RWPE2 (cell line): ENCODE data around the gene NRG4.
A peak's percentile ranks its signal among the peaks of the same experiment; 100 is the strongest.

Source experiments
- ATAC-seq: fragments of 200-7000 bp; cut with Tn5 transposase; 3 replicates; pipeline ENCODE4 v1.9.1; 2021; ENCODE audit warnings: low read depth
- DNase-seq: peaks from one replicate; pipeline ENCODE4 v3.0.0-alpha.2; 2020; ENCODE audit warnings: low spot score
- H3K27ac ChIP-seq: fragments of 450-650 bp; 2 replicates; pipeline ENCODE4 v1.5.1; 2017; ENCODE audit warnings: mild to moderate bottlenecking; ENCODE audit not compliant: poor library complexity, severe bottlenecking
- H3K27me3 ChIP-seq: fragments of 250-450 bp; sonication (Bioruptor Pico); 2 replicates; pipeline ENCODE4 v1.5.1; 2021; ENCODE audit warnings: mild to moderate bottlenecking, moderate library complexity; ENCODE audit not compliant: insufficient read depth, poor library complexity, severe bottlenecking
- H3K36me3 ChIP-seq: fragments of 250-450 bp; sonication (Bioruptor Pico); 2 replicates; pipeline ENCODE4 v1.5.1; 2020; ENCODE audit warnings: low read depth, mild to moderate bottlenecking, moderate library complexity
- H3K4me1 ChIP-seq: fragments of 250-450 bp; sonication (Bioruptor Pico); 2 replicates; pipeline ENCODE4 v1.5.1; 2021; ENCODE audit warnings: mild to moderate bottlenecking, moderate library complexity; ENCODE audit not compliant: insufficient read depth, poor library complexity, severe bottlenecking
- H3K4me3 ChIP-seq: fragments of 250-450 bp; sonication (Bioruptor Pico); 2 replicates; pipeline ENCODE4 v1.5.1; 2021; ENCODE audit warnings: mild to moderate bottlenecking, moderate library complexity; ENCODE audit not compliant: severe bottlenecking
- H3K9me3 ChIP-seq: fragments of 250-450 bp; sonication (Bioruptor Pico); 2 replicates; pipeline ENCODE4 v1.5.1; 2021; ENCODE audit warnings: mild to moderate bottlenecking, moderate library complexity; ENCODE audit not compliant: severe bottlenecking
- TF ChIP-seq, protein P1 (sequence below): fragments of 450-650 bp; IDR thresholded peaks from one replicate; pipeline ENCODE4 v1.5.1; 2017; ENCODE audit warnings: mild to moderate bottlenecking, moderate library complexity; ENCODE audit not compliant: poor library complexity, severe bottlenecking

NRG4 gene

DNA sequence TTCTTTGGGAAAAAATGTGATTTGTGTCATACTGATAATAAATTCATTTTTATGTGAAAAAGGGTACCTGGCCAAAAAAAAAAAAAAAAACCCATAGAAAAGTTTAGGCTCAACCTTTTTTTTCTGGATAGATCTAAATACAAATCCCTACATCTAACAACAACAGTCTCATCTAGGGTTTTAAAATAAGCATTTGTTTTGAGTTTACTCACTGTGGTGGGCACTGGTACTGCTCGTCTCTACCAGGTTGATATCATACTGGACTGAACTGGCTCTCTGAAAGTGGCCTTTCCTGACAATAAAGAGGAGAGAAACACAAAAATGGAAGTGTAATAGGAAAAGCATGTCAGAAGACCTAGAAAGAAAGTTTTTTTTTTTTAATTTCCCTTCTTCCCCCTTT, 56.5 kb downstream of the NRG4 start:
- ATAC-seq (no peak), DNase-seq (no peak)
- Histone ChIP-seq H3K27ac (no peak overlapping the region), H3K9me3 (no peaks in the 10 kb centered on the region), H3K4me1 (no peaks in the 10 kb centered on the region), H3K4me3 (no peak overlapping the region), H3K27me3 (no peaks in the 10 kb centered on the region), H3K36me3 (no peaks in the 10 kb centered on the region)
- TF ChIP-seq, protein P1, sequence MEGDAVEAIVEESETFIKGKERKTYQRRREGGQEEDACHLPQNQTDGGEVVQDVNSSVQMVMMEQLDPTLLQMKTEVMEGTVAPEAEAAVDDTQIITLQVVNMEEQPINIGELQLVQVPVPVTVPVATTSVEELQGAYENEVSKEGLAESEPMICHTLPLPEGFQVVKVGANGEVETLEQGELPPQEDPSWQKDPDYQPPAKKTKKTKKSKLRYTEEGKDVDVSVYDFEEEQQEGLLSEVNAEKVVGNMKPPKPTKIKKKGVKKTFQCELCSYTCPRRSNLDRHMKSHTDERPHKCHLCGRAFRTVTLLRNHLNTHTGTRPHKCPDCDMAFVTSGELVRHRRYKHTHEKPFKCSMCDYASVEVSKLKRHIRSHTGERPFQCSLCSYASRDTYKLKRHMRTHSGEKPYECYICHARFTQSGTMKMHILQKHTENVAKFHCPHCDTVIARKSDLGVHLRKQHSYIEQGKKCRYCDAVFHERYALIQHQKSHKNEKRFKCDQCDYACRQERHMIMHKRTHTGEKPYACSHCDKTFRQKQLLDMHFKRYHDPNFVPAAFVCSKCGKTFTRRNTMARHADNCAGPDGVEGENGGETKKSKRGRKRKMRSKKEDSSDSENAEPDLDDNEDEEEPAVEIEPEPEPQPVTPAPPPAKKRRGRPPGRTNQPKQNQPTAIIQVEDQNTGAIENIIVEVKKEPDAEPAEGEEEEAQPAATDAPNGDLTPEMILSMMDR: no peak

DNA sequence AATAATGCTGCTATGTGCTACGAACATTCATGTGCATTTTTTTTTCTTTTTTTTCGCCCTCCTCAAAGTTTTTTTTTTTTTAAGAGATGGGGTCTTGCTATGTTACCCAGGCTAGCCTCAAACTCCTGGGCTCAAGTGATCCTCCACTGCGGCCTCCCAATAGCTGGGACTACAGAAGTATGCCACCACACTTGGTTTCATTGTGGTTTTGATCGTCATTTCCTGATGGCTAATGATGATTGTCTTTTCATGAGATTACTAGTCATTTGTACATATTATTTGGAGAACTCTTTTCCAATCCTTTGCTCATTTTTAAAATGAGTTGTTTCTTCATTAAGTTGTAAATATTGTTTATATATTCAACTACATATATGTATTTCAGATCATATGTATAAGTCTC, 59.7 kb downstream of the NRG4 start:
- H3K27ac ChIP-seq: no peak overlapping the region
- H3K36me3 ChIP-seq: no peaks in the 10 kb centered on the region
- no peaks in the 10 kb centered on the region for H3K27me3 ChIP-seq
- DNase-seq (no peak), ATAC-seq (no peak)
- TF ChIP-seq, protein P1: no peak
- H3K4me1 ChIP-seq: peaks cover 9% of the 10 kb centered on the region
- H3K9me3 ChIP-seq: no peaks in the 10 kb centered on the region
- H3K4me3 ChIP-seq: no peak overlapping the region

DNA sequence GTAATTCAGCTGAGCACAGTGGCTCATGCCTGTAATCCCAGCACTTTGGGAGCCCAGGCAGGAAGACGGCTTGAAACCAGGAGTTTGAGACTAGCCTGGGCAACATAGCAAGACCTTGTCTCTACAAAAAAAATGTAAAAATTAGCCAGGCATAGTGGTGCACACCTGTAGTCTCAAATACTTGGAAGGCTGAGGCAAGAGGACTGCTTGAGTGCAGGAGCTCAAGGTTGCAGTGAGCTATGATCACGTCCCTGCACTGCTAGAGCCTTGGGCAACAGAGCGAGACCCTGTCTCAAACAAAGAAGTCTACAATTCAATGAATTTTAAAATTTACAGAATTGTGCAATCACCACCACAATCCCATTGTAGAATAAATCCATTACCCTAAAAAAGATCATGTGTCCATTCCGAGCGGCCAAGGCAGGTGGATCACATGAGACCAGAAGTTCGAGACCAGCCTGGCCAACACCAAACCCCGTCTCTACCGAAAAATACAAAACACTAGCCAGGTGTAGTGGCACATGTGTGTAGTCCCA, 63.4 kb downstream of the NRG4 start:
- Histone ChIP-seq H3K36me3 (no peaks in the 10 kb centered on the region), H3K27ac (no peak overlapping the region), H3K4me1 (peaks cover 26% of the 10 kb centered on the region), H3K9me3 (no peaks in the 10 kb centered on the region), H3K4me3 (no peak overlapping the region), H3K27me3 (no peaks in the 10 kb centered on the region)
- TF ChIP-seq, protein P1: no peak
- DNase-seq: no peak
- ATAC-seq: no peak

DNA sequence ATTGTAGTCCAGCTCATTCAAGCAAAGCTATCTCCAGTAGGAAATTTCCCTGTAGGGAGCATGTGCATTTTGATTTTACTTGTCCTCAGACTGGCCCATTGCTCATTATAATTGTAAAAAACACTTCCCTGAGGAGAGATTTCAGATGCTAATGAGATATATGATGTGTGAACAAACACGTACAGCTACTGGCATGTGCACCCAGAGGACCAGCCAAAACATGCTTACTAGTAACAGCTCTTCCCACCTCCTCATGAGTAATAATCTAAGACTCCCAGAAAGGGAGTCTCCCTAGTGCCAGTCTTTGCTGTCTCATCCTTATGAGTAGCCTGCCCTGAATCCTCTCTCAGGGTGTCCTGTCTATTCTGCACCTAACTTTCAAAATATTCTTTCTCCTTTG, 65.1 kb downstream of the NRG4 start:
- Histone ChIP-seq H3K36me3 (no peaks in the 10 kb centered on the region), H3K27me3 (no peaks in the 10 kb centered on the region), H3K9me3 (no peaks in the 10 kb centered on the region), H3K4me3 (no peak overlapping the region), H3K27ac (peak overlapping the region; percentile 25), H3K4me1 (peaks cover 26% of the 10 kb centered on the region)
- DNase-seq (peak; percentile 84), ATAC-seq (peak; percentile 97)
- TF ChIP-seq, protein P1: no peak

DNA sequence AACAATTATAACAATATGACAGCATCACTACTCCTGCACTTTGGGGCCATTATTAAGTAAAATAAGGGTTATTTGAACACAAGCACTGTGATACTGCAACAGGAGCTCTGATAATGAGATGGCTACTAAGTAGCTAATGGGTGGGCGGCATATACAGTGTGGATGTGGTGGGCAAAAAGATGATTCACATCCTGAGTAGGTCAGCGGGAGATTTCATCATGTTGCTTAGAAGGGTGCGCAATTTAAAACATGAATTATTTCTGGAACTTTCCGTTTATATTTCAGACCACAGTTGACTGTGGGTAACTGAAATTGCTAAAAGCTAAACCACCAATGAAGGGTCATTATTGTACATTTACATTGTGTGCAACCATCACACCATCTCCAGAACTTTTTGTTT, 66.3 kb downstream of the NRG4 start:
- H3K36me3 ChIP-seq: no peaks in the 10 kb centered on the region
- H3K9me3 ChIP-seq: no peaks in the 10 kb centered on the region
- ATAC-seq: no peak
- no peak overlapping the region for H3K4me3 ChIP-seq
- H3K27ac ChIP-seq: no peak overlapping the region
- TF ChIP-seq, protein P1: no peak
- no peak for DNase-seq
- H3K4me1 ChIP-seq: peaks cover 26% of the 10 kb centered on the region
- H3K27me3 ChIP-seq: no peaks in the 10 kb centered on the region
